Upper lobe of right lung (tissue), 1 donor: ENCODE results near the gene MED15. TPM values are rescaled to one million over a fixed set of nuclear protein-coding genes. Genes with fewer than 3 reads are reported as not detected.

ENCODE experiments used
- ATAC-seq: fragments of 200-7000 bp; cut with Tn5 transposase; one replicate; pipeline ENCODE4 v1.9.1; 2020; ENCODE audit warnings: mild to moderate bottlenecking, moderate library complexity
- DNase-seq: peaks from one replicate; pipeline ENCODE4 v3.0.0-alpha.2; 2020
- H3K27ac ChIP-seq: fragments of 200-600 bp; one replicate; pipeline ENCODE4 v1.8.0; 2022
- H3K27me3 ChIP-seq: fragments of 200-600 bp; one replicate; pipeline ENCODE4 v1.8.0; 2022; ENCODE audit warnings: mild to moderate bottlenecking
- H3K36me3 ChIP-seq: fragments of 200-600 bp; one replicate; pipeline ENCODE4 v1.8.0; 2022
- H3K4me1 ChIP-seq: fragments of 200-600 bp; one replicate; pipeline ENCODE4 v1.8.0; 2022
- H3K4me3 ChIP-seq: fragments of 200-600 bp; one replicate; pipeline ENCODE4 v1.8.0; 2022; ENCODE audit warnings: mild to moderate bottlenecking
- H3K9me3 ChIP-seq: fragments of 200-600 bp; one replicate; pipeline ENCODE4 v1.8.0; 2022
- intact Hi-C: fragments of 100-400 bp; cut with DNase I; formaldehyde crosslinking; loops from one replicate; pipeline ENCODE4 v1.11.0; 2022
- total RNA-seq: library from RNA; stranded (reverse); fragmentation: NEBNext Ultra II Directional; extraction: Animal tissue kit (Norgen Biotek cat#: 25700); gene quantifications from one replicate; pipeline ENCODE4 v1.2.1, GENCODE V29; 2021
- TF ChIP-seq, protein P1 (sequence below): fragments of 200-600 bp; IDR thresholded peaks from one replicate; pipeline ENCODE4 v1.8.0; 2022; ENCODE audit warnings: antibody characterized with exemption
- donor health status: DM: no; HTN: yes; CAD: no; lungs with severe emphysema.

Gene MED15
- total RNA-seq, 1 donor from 2014 or later, result 96.9 TPM

DNA sequence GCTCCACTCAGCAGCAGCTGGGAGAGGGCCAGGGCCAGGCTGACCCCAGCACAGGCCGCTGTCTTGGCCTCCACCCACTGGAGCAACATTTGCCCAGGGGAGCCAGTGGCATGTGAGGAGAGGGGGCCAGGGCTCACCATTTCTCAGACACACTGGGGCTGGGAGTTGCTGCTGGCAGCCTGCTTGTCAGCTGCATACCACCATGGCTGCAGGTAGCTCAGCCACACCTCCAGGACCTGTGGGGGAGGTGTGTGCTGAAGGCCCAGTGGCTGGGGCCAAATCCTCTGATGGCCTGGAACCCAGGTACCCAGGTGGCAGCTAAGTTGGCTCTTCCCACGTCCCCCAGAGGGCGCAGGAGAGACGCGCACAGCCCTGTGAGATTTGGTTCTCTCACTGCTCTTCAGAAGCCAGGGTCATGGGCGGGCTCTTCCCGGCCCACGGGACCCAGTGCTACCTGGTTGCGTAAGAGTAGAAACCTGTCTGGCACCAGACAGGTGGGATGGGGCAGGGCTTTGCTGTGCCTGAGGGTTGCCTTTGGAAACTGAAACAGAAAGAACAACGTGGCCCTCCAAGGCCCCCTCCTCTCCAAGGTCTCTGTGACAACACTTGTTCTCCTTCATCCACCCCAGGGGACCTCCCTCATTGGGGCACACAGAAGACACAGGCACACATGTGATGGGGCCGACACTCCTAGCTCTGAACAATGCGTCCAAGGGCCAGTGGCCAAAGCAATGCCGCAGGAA lies 98.8 kb downstream of the MED15 start:
- ATAC-seq (peak; percentile 94), DNase-seq (peak; percentile 92)
- intact Hi-C loops, result no loop called here
- Histone ChIP-seq H3K4me3 (no peak overlapping the region), H3K9me3 (no peaks in the 10 kb centered on the region), H3K27me3 (no peaks in the 10 kb centered on the region), H3K4me1 (no peaks in the 10 kb centered on the region), H3K36me3 (no peaks in the 10 kb centered on the region), H3K27ac (peak overlapping the region; percentile 47)
- TF ChIP-seq, protein P1, sequence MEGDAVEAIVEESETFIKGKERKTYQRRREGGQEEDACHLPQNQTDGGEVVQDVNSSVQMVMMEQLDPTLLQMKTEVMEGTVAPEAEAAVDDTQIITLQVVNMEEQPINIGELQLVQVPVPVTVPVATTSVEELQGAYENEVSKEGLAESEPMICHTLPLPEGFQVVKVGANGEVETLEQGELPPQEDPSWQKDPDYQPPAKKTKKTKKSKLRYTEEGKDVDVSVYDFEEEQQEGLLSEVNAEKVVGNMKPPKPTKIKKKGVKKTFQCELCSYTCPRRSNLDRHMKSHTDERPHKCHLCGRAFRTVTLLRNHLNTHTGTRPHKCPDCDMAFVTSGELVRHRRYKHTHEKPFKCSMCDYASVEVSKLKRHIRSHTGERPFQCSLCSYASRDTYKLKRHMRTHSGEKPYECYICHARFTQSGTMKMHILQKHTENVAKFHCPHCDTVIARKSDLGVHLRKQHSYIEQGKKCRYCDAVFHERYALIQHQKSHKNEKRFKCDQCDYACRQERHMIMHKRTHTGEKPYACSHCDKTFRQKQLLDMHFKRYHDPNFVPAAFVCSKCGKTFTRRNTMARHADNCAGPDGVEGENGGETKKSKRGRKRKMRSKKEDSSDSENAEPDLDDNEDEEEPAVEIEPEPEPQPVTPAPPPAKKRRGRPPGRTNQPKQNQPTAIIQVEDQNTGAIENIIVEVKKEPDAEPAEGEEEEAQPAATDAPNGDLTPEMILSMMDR, result peak; percentile 75

DNA sequence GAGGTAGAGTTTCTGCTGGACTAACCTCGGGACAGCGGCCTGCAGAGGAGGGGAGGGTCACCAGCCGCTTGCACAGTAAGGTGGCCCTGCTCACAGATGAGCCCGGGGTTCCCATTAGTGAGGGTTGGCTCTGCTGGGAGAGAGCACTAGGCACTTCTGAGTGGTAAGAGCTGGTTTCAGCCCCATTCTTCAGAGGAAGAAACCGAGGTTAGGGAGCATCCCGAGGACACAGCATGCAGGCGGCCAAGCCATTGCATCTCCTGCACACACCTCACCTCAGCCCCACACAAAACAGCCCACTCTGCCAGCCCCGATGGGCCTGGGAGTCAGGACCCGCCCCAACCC lies 99.3 kb downstream of the MED15 start:
- H3K27me3 ChIP-seq, result no peaks in the 10 kb centered on the region
- intact Hi-C loops, result no loop called here
- peak overlapping the region; percentile 47 for H3K27ac ChIP-seq
- no peak overlapping the region for H3K4me3 ChIP-seq
- no peaks in the 10 kb centered on the region for H3K4me1 ChIP-seq
- no peaks in the 10 kb centered on the region for H3K36me3 ChIP-seq
- ATAC-seq (no peak), DNase-seq (no peak)
- TF ChIP-seq, protein P1, result no peak
- H3K9me3 ChIP-seq, result no peaks in the 10 kb centered on the region

DNA sequence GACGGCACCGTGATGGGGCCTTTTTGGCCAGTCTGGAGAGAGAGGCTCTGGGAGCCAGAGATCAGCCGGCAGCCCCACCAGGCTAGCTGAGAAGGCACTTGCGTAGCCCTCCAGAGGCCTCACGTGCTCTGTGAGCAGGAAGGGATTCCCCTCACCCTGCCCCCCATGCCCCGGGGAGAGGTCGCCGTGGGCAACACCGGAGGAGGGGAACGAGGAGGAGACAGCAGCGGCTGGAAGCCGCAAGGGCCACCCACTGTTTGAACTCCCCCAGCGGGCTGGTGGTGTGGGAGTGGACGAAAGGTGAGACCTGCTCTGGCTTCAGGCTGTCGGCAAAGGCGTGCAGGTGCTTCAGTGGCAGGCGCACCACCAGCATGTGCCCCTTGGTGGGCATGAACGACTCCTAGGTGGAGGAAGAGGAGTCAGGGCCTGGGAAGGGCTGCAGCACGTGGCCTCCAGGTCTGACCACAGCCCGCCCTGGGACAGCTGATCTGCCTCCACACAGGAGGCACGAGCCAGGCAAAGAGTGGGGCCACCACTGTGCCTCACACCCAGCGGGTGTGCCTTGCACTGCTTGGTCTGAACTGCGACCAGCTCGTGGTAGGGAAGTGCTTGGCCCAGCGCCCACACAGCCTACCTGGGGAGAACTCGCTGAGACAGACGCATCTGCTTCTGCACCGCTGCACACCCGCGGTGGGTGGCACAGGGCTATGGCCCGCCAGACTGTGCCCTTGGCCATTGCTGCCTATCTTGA lies 99.9 kb downstream of the MED15 start:
- Histone ChIP-seq H3K27ac (no peak overlapping the region), H3K4me1 (no peaks in the 10 kb centered on the region), H3K4me3 (no peak overlapping the region), H3K36me3 (no peaks in the 10 kb centered on the region), H3K27me3 (no peaks in the 10 kb centered on the region), H3K9me3 (no peaks in the 10 kb centered on the region)
- intact Hi-C loops, result no loop called here
- ATAC-seq, result no peak
- TF ChIP-seq, protein P1, result no peak
- no peak for DNase-seq

DNA sequence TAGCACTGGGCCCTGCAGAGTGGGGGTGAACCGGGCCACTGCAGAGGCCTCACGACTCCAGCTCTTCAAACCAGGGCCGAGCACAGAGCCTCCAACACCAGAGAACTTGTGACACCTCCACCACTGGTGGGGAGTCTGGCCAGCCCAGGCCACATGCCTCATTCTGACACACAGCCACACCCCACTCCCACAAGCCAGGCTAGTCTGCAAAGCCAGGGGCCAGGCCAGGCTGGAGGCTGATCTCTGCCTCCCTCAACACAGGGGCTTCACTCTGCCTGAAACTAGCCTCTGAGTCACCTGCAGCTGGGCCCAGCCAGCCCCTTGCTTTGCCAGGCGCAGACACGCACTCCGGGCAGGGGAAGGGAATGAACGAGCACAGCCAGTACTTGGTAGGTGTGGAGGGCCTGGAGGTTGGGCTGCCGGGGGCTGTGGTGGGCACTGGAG lies 102.9 kb downstream of the MED15 start:
- no peak for DNase-seq

DNA sequence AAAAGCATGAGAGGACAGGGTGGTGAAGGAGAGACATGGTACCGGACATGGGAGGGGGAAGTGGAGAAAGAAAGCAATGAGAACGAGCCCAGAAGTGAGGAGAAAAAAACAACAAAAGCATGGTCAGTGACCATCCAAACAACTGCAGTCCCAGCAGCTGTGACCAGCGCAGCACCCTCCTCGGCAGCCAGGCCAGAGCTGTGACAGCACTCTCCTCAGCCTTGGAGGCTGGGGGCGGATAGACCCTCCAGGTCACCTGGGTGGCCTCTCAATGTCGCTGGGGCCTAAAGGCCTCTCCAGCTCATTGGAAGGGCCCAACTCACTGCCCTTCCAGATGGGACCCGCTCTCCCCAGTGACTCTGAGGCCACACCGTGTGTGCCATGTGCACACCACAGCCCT lies 103.3 kb downstream of the MED15 start:
- DNase-seq (no peak), ATAC-seq (no peak)
- Histone ChIP-seq H3K36me3 (no peaks in the 10 kb centered on the region), H3K27me3 (no peaks in the 10 kb centered on the region), H3K9me3 (no peaks in the 10 kb centered on the region), H3K27ac (no peak overlapping the region), H3K4me1 (no peaks in the 10 kb centered on the region), H3K4me3 (no peak overlapping the region)
- intact Hi-C loops, result no loop called here
- TF ChIP-seq, protein P1, result no peak

More for the DNA sequence above, 102.9 kb downstream of the MED15 start:
- no peaks in the 10 kb centered on the region for H3K36me3 ChIP-seq
- H3K27ac ChIP-seq, result no peak overlapping the region
- H3K27me3 ChIP-seq, result no peaks in the 10 kb centered on the region
- H3K4me1 ChIP-seq, result no peaks in the 10 kb centered on the region
- TF ChIP-seq, protein P1, result no peak
- intact Hi-C loops, result no loop called here
- ATAC-seq, result no peak
- H3K4me3 ChIP-seq, result no peak overlapping the region
- no peaks in the 10 kb centered on the region for H3K9me3 ChIP-seq
